Mucosa of rectum (tissue), 2 donors: Measurements from ENCODE around the gene IRAK1.

Experiments used
- H3K27ac ChIP-seq, 2 donors: one replicate each; pipeline ENCODE4 v1.7.0; 2013; ENCODE audit warnings: inconsistent platforms in 2 of 2, low read depth in 2 of 2, low read length in 2 of 2
- H3K27me3 ChIP-seq, 2 donors: one replicate each; pipeline ENCODE4 v1.7.0; 2013; ENCODE audit warnings: low read length in 2 of 2; ENCODE audit not compliant: control insufficient read depth in 2 of 2, insufficient read depth in 2 of 2
- H3K36me3 ChIP-seq, 2 donors: one replicate each; pipeline ENCODE4 v1.7.0; 2013; ENCODE audit warnings: low read length in 2 of 2; ENCODE audit not compliant: control insufficient read depth in 2 of 2, insufficient read depth in 2 of 2
- H3K4me1 ChIP-seq, 2 donors: one replicate each; pipeline ENCODE4 v1.7.0; 2013; ENCODE audit warnings: low read length in 2 of 2, mild to moderate bottlenecking in 1 of 2; ENCODE audit not compliant: control insufficient read depth in 2 of 2, insufficient read depth in 2 of 2
- H3K4me3 ChIP-seq, 2 donors: one replicate each; pipeline ENCODE4 v1.7.0; 2013; ENCODE audit warnings: low read length in 2 of 2
- H3K9ac ChIP-seq, 2 donors: one replicate each; pipeline ENCODE4 v1.7.0; 2013; ENCODE audit warnings: low read length in 2 of 2, low read depth in 1 of 2, mild to moderate bottlenecking in 1 of 2
- H3K9me3 ChIP-seq, 2 donors: one replicate each; pipeline ENCODE4 v1.7.0; 2013; ENCODE audit warnings: low read length in 2 of 2; ENCODE audit not compliant: control insufficient read depth in 2 of 2
- donor health status: healthy.
- donor health status: Normal muscosa, but diverticular disease.

IRAK1 gene

GRCh38 chrX:153973127-153974002 is 46.3 kb downstream of the IRAK1 start:
- H3K27me3 ChIP-seq: no peaks in the 10 kb centered on the region
- H3K4me1 ChIP-seq: peaks cover 28 to 34% of the 10 kb centered on the region in 2 donors
- no peaks in the 10 kb centered on the region for H3K9me3 ChIP-seq
- H3K36me3 ChIP-seq: no peaks in the 10 kb centered on the region
- peak overlapping the region; percentile 83 to 93 for H3K9ac ChIP-seq
- peak overlapping the region; percentile 76 to 88 for H3K4me3 ChIP-seq
- H3K27ac ChIP-seq: peak overlapping the region; percentile 99 to 100

DNA sequence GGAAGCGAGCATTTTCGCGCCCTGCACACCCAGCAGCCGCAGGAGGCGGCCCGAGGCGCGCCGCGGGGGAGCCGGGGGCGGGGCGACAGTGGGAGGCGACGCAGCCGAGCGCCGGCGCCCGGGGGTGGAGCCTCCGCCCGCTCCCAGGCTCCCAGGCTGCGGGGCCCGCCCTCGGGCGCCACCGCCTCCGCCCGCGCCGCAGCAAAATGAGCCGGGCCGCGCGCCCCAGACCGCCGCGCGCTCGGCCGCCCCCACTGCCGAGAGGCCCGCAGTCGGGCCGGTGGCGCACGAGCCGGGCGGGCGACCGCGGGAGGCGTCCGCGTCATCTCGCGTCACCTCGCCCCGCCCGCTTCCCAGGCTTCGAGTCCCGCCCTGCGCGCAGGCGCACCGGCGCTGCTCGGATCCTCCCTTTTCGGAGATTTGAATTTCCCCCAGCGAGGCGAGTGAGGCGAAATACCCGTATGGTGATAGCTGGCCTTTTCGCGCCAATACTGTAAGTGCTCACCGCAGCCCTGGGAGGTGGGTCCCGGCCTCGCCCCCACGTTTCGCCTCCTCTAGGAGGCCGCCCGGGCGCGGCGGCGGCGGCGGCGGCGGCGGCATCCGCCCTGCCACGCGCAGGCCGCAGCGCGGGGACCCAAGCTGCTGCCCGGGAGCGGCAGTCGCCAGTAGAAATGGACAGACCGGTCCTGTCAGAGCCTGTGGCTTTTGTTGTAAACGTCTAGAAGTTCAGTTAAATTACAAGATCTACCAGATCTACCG is 47.2 kb downstream of the IRAK1 start, which contains the start of gene TMEM187:
TMEM187 (plus strand) TSS at position 387 of the 759 bp plus-strand sequence. CDS start 9,309 bp downstream, outside the sequence.
- Histone ChIP-seq H3K36me3 (no peaks in the 10 kb centered on the region), H3K4me1 (peaks cover 33 to 42% of the 10 kb centered on the region in 2 donors), H3K4me3 (peak within 1 kb of the TSS; percentile 88 to 97), H3K27ac (peak within 1 kb of the TSS; percentile 99 to 100), H3K9ac (peak within 1 kb of the TSS; percentile 93 to 98), H3K9me3 (no peaks in the 10 kb centered on the region), H3K27me3 (no peaks in the 10 kb centered on the region)

DNA sequence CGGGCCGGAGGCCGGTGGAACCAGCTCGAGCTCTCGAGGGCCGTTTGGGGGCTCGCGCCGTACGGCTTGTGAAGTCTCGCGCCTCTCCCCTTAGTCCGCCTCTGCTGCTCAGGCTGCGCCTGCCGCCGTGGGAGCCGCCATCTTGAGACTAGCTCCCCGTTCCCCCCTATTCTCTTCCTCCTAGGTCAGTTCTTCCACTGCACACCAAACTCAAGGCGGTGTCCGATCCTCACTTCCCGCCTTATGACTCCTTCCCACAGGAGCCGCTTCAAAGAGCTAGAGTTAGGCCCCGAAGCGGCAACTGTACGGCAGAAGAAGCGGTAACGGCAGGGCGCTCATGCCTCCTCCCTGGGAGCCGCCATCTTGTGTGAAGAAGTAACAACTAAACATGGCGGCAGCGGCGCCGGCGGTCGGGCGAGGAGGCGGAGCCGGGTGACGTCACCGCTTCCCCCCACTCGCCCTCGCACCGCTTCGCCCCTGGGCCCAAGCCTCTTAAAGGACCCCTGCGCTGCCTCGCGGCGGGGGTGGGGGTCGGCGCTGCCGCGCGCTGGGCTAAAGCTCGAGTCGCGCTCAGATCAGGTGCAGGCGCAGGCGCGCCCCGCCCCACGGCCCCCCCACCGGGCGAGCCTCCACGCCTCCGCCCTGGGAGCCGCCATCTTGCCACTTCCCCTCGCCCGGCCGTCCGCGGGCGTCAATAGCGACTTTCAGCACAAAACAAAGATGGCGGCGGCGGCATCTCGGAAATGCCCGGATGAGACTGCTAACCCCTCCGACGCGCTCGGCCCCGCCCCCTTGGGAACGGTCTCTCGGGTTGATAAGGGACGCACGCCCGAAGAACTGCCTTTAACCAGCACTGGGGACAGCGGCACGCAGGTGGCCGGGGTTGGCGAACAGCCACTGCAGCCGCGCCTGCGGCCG is 48.0 kb downstream of the IRAK1 start, which contains the start of gene HCFC1:
HCFC1 (minus strand) TSS at position 369 of the 918 bp plus-strand sequence. CDS start 978 bp downstream, outside the sequence.
- Histone ChIP-seq H3K27ac (peak within 1 kb of the TSS; percentile 99 to 100), H3K4me1 (peaks cover 35 to 48% of the 10 kb centered on the region in 2 donors), H3K9me3 (no peaks in the 10 kb centered on the region), H3K4me3 (peak within 1 kb of the TSS; percentile 88 to 97), H3K9ac (peak within 1 kb of the TSS; percentile 93 to 98), H3K36me3 (no peaks in the 10 kb centered on the region), H3K27me3 (no peaks in the 10 kb centered on the region)

DNA sequence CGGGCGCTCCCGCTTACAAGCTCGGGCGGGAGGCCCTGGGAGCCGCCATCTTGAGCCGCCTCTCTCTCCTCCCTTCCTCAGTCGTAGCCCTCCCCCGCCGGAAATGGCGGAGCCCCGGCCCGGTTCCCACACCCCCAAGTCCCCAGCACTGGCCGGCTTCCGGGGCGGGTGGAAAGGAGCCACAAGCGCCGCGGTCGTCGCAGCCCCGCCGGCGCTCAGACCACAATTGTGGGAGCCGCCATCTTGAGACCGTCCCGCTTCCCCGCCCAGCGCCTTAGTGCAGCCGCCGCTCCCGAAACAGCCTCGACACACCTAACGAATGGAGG is 48.6 kb downstream of the IRAK1 start:
- Histone ChIP-seq H3K9me3 (no peaks in the 10 kb centered on the region), H3K9ac (peak overlapping the region; percentile 93 to 98), H3K4me1 (peaks cover 42 to 52% of the 10 kb centered on the region in 2 donors), H3K27ac (peak overlapping the region; percentile 99 to 100), H3K27me3 (no peaks in the 10 kb centered on the region), H3K4me3 (peak overlapping the region; percentile 88 to 97), H3K36me3 (no peaks in the 10 kb centered on the region)

DNA sequence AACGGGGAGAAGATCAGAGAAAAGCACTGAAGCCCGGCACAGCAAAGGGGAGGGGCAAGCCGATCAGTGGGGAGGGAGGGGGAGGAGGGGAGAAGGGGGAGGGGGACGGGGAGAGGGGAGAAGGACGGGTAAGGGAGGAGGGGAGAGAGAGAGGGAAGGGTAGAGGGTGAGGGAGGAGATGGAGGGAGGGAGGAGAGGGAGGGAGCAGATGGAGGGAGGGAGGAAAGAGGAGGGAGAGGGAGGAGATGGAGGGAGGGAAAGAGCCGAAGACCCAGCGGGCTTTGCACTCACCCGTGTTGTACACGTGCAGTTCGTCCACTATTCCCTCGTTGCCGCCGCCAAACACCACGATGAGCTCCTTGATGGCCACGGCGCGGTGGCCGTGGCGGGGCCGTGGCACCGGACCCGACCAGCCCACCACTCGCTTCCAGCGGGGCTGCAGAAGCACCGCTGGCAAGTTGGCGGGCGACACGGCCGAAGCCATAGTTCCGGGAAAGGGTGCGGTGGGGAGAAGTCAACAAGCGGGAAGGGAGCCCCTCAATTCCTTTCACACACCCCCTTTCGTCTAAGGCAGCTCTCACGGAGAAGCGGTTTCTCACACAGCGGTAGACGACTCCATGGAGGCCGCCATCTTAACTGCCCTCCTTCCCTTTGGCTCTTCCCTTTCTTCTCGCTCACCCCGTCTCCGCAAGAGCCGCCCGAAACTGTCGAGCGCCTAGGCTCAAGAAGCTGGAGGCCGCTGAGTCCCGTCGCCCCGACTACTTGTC is 49.2 kb downstream of the IRAK1 start:
- Histone ChIP-seq H3K4me3 (peak overlapping the region; percentile 88 to 97), H3K4me1 (peaks cover 42 to 52% of the 10 kb centered on the region in 2 donors), H3K36me3 (no peaks in the 10 kb centered on the region), H3K9me3 (no peaks in the 10 kb centered on the region), H3K27me3 (no peaks in the 10 kb centered on the region), H3K9ac (peak overlapping the region; percentile 93 to 98), H3K27ac (peak overlapping the region; percentile 99 to 100)

DNA sequence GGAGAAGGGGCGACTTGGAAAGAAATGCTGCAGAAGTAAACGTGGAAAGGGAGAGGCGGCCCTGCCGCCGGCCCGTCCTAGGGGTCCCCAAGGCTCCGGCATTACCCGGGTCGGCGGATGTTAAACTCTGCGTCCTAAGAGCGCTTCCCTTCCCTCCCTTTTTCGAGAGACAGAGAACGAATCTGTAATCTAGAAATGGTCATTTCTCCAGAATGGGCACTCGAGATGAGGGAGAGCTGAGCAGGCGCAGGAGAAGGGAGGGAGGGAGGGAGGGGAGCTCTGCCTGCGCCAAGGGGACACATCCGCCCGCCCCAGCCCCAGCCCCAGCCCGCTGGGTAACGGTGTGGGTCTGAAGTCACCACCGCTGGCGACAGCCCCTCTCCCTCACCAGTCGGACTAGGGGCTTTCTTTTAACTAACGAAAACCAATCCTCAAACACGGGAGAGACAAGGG is 49.8 kb downstream of the IRAK1 start:
- Histone ChIP-seq H3K9ac (peak overlapping the region in 1 of 2 donors; percentile 34), H3K27ac (peak overlapping the region; percentile 17 to 100), H3K27me3 (no peaks in the 10 kb centered on the region), H3K9me3 (no peaks in the 10 kb centered on the region), H3K4me1 (peaks cover 42 to 52% of the 10 kb centered on the region in 2 donors), H3K36me3 (no peaks in the 10 kb centered on the region), H3K4me3 (peak overlapping the region; percentile 88 to 97)

- Histone ChIP-seq H3K27ac (peak overlapping the region; percentile 17 to 100), H3K36me3 (no peaks in the 10 kb centered on the region), H3K4me1 (peaks cover 37 to 48% of the 10 kb centered on the region in 2 donors), H3K9me3 (no peaks in the 10 kb centered on the region), H3K4me3 (peak overlapping the region; percentile 88 to 97), H3K9ac (peak overlapping the region; percentile 34 to 38), H3K27me3 (no peaks in the 10 kb centered on the region)
Measured at GRCh38 chrX:153969125-153969903, 50.4 kb downstream of the IRAK1 start.

- peak overlapping the region in 1 of 2 donors; percentile 38 for H3K9ac ChIP-seq
- H3K9me3 ChIP-seq: no peaks in the 10 kb centered on the region
- H3K27ac ChIP-seq: peak overlapping the region in 1 of 2 donors; percentile 100
- peaks cover 31 to 42% of the 10 kb centered on the region in 2 donors for H3K4me1 ChIP-seq
- no peaks in the 10 kb centered on the region for H3K36me3 ChIP-seq
- H3K4me3 ChIP-seq: peak overlapping the region; percentile 88 to 97
- H3K27me3 ChIP-seq: no peaks in the 10 kb centered on the region
Measured at GRCh38 chrX:153968754-153969124, 51.0 kb downstream of the IRAK1 start.
